PC-9 (cell line): ENCODE measurements around the gene ZNRD2. TPM values are rescaled to one million over a fixed set of nuclear protein-coding genes. Genes with fewer than 3 reads are reported as not detected.

ENCODE experiments used
- BruUV-seq: library from RNA; stranded (reverse); fragments of 400-500 nt; replicated peaks from 2 replicates; lab custom pipeline; 2021; lab: Mats Ljungman, UMichigan
- CTCF ChIA-PET: fragments of 300-600 bp; sonication (Branson Sonifier 250); formaldehyde crosslinking; loops from one replicate; lab custom pipeline; 2022; ENCODE audit warnings: antibody characterized with exemption; lab: Charles Lee
- POLR2A ChIA-PET: fragments of 300-600 bp; sonication (Branson Sonifier 250); formaldehyde crosslinking; loops from one replicate; lab custom pipeline; 2022; ENCODE audit warnings: antibody characterized with exemption; ENCODE audit not compliant: unreplicated experiment; lab: Charles Lee
- DNase-seq, 2 experiments: peaks; one replicate each; pipeline versions ENCODE4 v3.0.0 to v3.0.0-alpha.2; 2015 to 2022; ENCODE audit warnings: mixed read lengths in 1 of 2
- H2AFZ ChIP-seq: fragments of 200-600 bp; sonication (generic); 2 replicates; pipeline ENCODE4 v1.8.1; 2017; ENCODE audit warnings: antibody characterized with exemption
- H3F3A ChIP-seq: fragments of 200-600 bp; sonication (generic); 2 replicates; pipeline ENCODE4 v1.8.1; 2017; ENCODE audit warnings: antibody characterized with exemption, mild to moderate bottlenecking, low read depth; ENCODE audit not compliant: insufficient read depth
- H3K27ac ChIP-seq: fragments of 200-600 bp; sonication (generic); 2 replicates; pipeline ENCODE4 v1.6.1; 2016; ENCODE audit warnings: mixed run types
- H3K27me3 ChIP-seq: fragments of 200-600 bp; sonication (generic); 2 replicates; pipeline ENCODE4 v1.6.1; 2016; ENCODE audit warnings: low read depth, mixed run types; ENCODE audit not compliant: insufficient read depth
- H3K36me3 ChIP-seq: fragments of 200-600 bp; sonication (generic); 2 replicates; pipeline ENCODE4 v1.6.1; 2016; ENCODE audit warnings: low read depth, mixed run types
- H3K4me1 ChIP-seq: fragments of 200-600 bp; sonication (generic); replicated peaks from 2 replicates; pipeline ENCODE4 v1.6.1; 2016; ENCODE audit warnings: mixed run types; ENCODE audit not compliant: insufficient read depth
- H3K4me2 ChIP-seq: fragments of 200-600 bp; sonication (generic); 2 replicates; pipeline ENCODE4 v1.6.1; 2017; ENCODE audit warnings: mixed run types
- H3K4me3 ChIP-seq: fragments of 200-600 bp; sonication (generic); 2 replicates; pipeline ENCODE4 v1.6.1; 2016; ENCODE audit warnings: mixed run types
- H3K79me2 ChIP-seq: fragments of 200-600 bp; sonication (generic); 2 replicates; pipeline ENCODE4 v1.6.1; 2017; ENCODE audit warnings: low read depth, mixed run types
- H3K9me2 ChIP-seq: fragments of 200-600 bp; sonication (generic); 2 replicates; pipeline ENCODE4 v1.8.1; 2017; ENCODE audit warnings: mild to moderate bottlenecking; ENCODE audit not compliant: insufficient read depth
- H3K9me3 ChIP-seq: fragments of 200-600 bp; sonication (generic); 2 replicates; pipeline ENCODE4 v1.8.1; 2016; ENCODE audit warnings: low read depth; ENCODE audit not compliant: insufficient read depth
- H4K20me1 ChIP-seq: fragments of 200-600 bp; sonication (generic); 2 replicates; pipeline ENCODE4 v1.8.1; 2017; ENCODE audit not compliant: insufficient read depth
- CTCF ChIP-seq: fragments of 200-600 bp; sonication (generic); conservative IDR thresholded peaks from 2 replicates; pipeline ENCODE4 v1.6.1; 2017; ENCODE audit warnings: mixed run types, antibody characterized with exemption, mild to moderate bottlenecking, moderate library complexity
- EZH2 ChIP-seq: fragments of 200-600 bp; sonication (generic); IDR thresholded peaks from 2 replicates; pipeline ENCODE4 v1.8.0; 2017; ENCODE audit warnings: antibody characterized with exemption, low read depth
- intact Hi-C: fragments of 100-400 bp; cut with micrococcal nuclease; formaldehyde crosslinking; loops from one replicate; pipeline ENCODE4 v1.10.0; 2022; ENCODE audit not compliant: unreplicated experiment
- total RNA-seq: library from RNA; stranded (reverse); gene quantifications from 2 replicates; pipeline ENCODE4 v1.2.3, GENCODE V29; 2021

ZNRD2 gene
- total RNA-seq, 1 experiment from 2014 or later = 51.4 TPM

GRCh38 chr11:65535102-65535501 lies 35.2 kb upstream of the ZNRD2 start:
- Histone ChIP-seq H3F3A (peaks cover 62% of the 10 kb centered on the region), H3K4me3 (no peak overlapping the region), H4K20me1 (peaks cover 17% of the 10 kb centered on the region), H3K9me2 (no peaks in the 10 kb centered on the region), H3K27me3 (no peaks in the 10 kb centered on the region), H3K27ac (no peak overlapping the region), H3K79me2 (no peaks in the 10 kb centered on the region), H2AFZ (no peak overlapping the region), H3K4me1 (no peaks in the 10 kb centered on the region), H3K4me2 (no peak overlapping the region), H3K36me3 (peaks cover 24% of the 10 kb centered on the region), H3K9me3 (no peaks in the 10 kb centered on the region)
- TF ChIP-seq CTCF (no peak), EZH2 (no peak)
- DNase-seq = no peak
- BruUV-seq = no TSS peak
- ChIA-PET POLR2A (no interaction called here), CTCF (no interaction called here)
- intact Hi-C loops = no loop called here

DNA sequence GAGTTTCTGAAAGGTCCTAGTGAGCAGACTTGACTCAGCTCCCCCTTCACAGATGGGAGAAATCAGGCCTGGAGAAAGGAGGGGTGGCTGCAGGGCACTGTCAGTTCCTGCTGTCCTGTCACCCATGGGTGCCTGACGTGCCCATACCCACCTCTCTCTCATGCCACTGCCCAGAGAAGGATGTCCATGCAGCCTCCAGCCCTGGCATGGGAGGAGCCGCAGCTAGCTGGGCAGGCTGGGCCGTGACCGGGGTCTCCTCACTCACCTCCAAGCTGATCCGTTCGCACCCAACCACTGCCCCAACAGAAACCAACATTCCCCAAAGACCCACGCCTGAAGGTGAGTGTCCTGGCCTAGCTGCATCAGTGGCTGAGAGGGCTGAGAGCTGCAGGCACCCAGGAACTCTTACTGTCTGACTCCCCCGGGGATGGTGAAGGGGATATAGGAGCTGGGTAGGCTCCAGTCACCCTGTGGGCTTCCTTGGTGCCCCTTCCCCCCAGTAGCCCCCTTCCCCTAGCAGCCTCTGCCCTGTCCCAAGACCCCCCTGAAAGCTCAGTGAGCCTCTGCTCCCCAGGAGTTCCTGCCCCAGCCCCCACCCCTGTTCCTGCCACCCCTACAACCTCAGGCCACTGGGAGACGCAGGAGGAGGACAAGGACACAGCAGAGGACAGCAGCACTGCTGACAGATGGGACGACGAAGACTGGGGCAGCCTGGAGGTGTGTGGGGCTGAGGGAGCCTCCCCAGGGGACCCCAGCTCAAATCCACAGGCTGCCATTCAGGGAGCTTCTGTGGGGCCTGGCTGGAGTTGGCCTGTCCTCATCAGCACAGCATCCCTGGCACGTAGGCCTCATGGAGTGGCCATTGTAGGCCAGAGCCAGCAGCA lies 33.6 kb upstream of the ZNRD2 start:
- Histone ChIP-seq H4K20me1 (peaks cover 18% of the 10 kb centered on the region), H3K27ac (no peak overlapping the region), H3K36me3 (peaks cover 11% of the 10 kb centered on the region), H3K4me1 (peaks cover 11% of the 10 kb centered on the region), H2AFZ (no peak overlapping the region), H3F3A (peaks cover 70% of the 10 kb centered on the region), H3K4me2 (no peak overlapping the region), H3K4me3 (no peak overlapping the region), H3K27me3 (no peaks in the 10 kb centered on the region), H3K9me2 (no peaks in the 10 kb centered on the region), H3K79me2 (no peaks in the 10 kb centered on the region), H3K9me3 (no peaks in the 10 kb centered on the region)
- ChIA-PET CTCF (no interaction called here), POLR2A (no interaction called here)
- BruUV-seq = no TSS peak
- TF ChIP-seq CTCF = no peak
- no peak for TF ChIP-seq EZH2
- DNase-seq = no peak
- intact Hi-C loops = no loop called here

DNA sequence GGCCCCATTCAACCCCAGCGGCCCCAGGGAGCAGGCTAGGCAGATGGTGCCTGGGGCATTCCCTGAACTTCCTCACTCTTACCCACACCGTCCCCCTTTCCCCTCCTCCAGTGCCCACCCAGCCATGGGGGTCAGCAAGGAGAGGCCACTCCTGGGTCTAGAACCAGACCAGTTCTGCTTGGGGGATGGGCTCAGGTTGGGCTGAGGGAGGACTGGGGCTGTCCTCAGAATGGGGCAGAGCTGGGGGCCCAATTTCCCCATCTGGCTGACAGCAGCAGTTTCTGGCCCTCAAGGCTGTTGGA lies 33.0 kb upstream of the ZNRD2 start:
- DNase-seq = no peak
- H3F3A ChIP-seq = peaks cover 72% of the 10 kb centered on the region
- no peaks in the 10 kb centered on the region for H3K79me2 ChIP-seq
- peaks cover 11% of the 10 kb centered on the region for H3K36me3 ChIP-seq
- ChIA-PET CTCF (no interaction called here), POLR2A (no interaction called here)
- intact Hi-C loops = no loop called here
- no peak for TF ChIP-seq CTCF
- TF ChIP-seq EZH2 = no peak
- H2AFZ ChIP-seq = no peak overlapping the region
- BruUV-seq = no TSS peak
- H3K9me3 ChIP-seq = no peaks in the 10 kb centered on the region
- H3K9me2 ChIP-seq = no peaks in the 10 kb centered on the region
- H3K4me3 ChIP-seq = no peak overlapping the region
- H4K20me1 ChIP-seq = peaks cover 22% of the 10 kb centered on the region
- no peak overlapping the region for H3K4me2 ChIP-seq
- no peak overlapping the region for H3K27ac ChIP-seq
- H3K27me3 ChIP-seq = no peaks in the 10 kb centered on the region
- peaks cover 16% of the 10 kb centered on the region for H3K4me1 ChIP-seq
